PC-9 (cell line): Measurements from ENCODE around the gene SELENOM. TPM values are rescaled to one million over a fixed set of nuclear protein-coding genes. Genes with fewer than 3 reads are reported as not detected.
A peak's percentile ranks its signal among the peaks of the same experiment; 100 is the strongest.

Experiments used
- BruUV-seq: library from RNA; stranded (reverse); fragments of 400-500 nt; replicated peaks from 2 replicates; lab custom pipeline; 2021; lab: Mats Ljungman, UMichigan
- CTCF ChIA-PET: fragments of 300-600 bp; sonication (Branson Sonifier 250); formaldehyde crosslinking; loops from one replicate; lab custom pipeline; 2022; ENCODE audit warnings: antibody characterized with exemption; lab: Charles Lee
- POLR2A ChIA-PET: fragments of 300-600 bp; sonication (Branson Sonifier 250); formaldehyde crosslinking; loops from one replicate; lab custom pipeline; 2022; ENCODE audit warnings: antibody characterized with exemption; ENCODE audit not compliant: unreplicated experiment; lab: Charles Lee
- DNase-seq, 2 experiments: peaks; one replicate each; pipeline versions ENCODE4 v3.0.0 to v3.0.0-alpha.2; 2015 to 2022; ENCODE audit warnings: mixed read lengths in 1 of 2
- H2AFZ ChIP-seq: fragments of 200-600 bp; sonication (generic); 2 replicates; pipeline ENCODE4 v1.8.1; 2017; ENCODE audit warnings: antibody characterized with exemption
- H3F3A ChIP-seq: fragments of 200-600 bp; sonication (generic); 2 replicates; pipeline ENCODE4 v1.8.1; 2017; ENCODE audit warnings: antibody characterized with exemption, mild to moderate bottlenecking, low read depth; ENCODE audit not compliant: insufficient read depth
- H3K27ac ChIP-seq: fragments of 200-600 bp; sonication (generic); 2 replicates; pipeline ENCODE4 v1.6.1; 2016; ENCODE audit warnings: mixed run types
- H3K27me3 ChIP-seq: fragments of 200-600 bp; sonication (generic); 2 replicates; pipeline ENCODE4 v1.6.1; 2016; ENCODE audit warnings: low read depth, mixed run types; ENCODE audit not compliant: insufficient read depth
- H3K36me3 ChIP-seq: fragments of 200-600 bp; sonication (generic); 2 replicates; pipeline ENCODE4 v1.6.1; 2016; ENCODE audit warnings: low read depth, mixed run types
- H3K4me1 ChIP-seq: fragments of 200-600 bp; sonication (generic); replicated peaks from 2 replicates; pipeline ENCODE4 v1.6.1; 2016; ENCODE audit warnings: mixed run types; ENCODE audit not compliant: insufficient read depth
- H3K4me2 ChIP-seq: fragments of 200-600 bp; sonication (generic); 2 replicates; pipeline ENCODE4 v1.6.1; 2017; ENCODE audit warnings: mixed run types
- H3K4me3 ChIP-seq: fragments of 200-600 bp; sonication (generic); 2 replicates; pipeline ENCODE4 v1.6.1; 2016; ENCODE audit warnings: mixed run types
- H3K79me2 ChIP-seq: fragments of 200-600 bp; sonication (generic); 2 replicates; pipeline ENCODE4 v1.6.1; 2017; ENCODE audit warnings: low read depth, mixed run types
- H3K9me2 ChIP-seq: fragments of 200-600 bp; sonication (generic); 2 replicates; pipeline ENCODE4 v1.8.1; 2017; ENCODE audit warnings: mild to moderate bottlenecking; ENCODE audit not compliant: insufficient read depth
- H3K9me3 ChIP-seq: fragments of 200-600 bp; sonication (generic); 2 replicates; pipeline ENCODE4 v1.8.1; 2016; ENCODE audit warnings: low read depth; ENCODE audit not compliant: insufficient read depth
- H4K20me1 ChIP-seq: fragments of 200-600 bp; sonication (generic); 2 replicates; pipeline ENCODE4 v1.8.1; 2017; ENCODE audit not compliant: insufficient read depth
- EZH2 ChIP-seq: fragments of 200-600 bp; sonication (generic); IDR thresholded peaks from 2 replicates; pipeline ENCODE4 v1.8.0; 2017; ENCODE audit warnings: antibody characterized with exemption, low read depth
- intact Hi-C: fragments of 100-400 bp; cut with micrococcal nuclease; formaldehyde crosslinking; loops from one replicate; pipeline ENCODE4 v1.10.0; 2022; ENCODE audit not compliant: unreplicated experiment
- total RNA-seq: library from RNA; stranded (reverse); gene quantifications from 2 replicates; pipeline ENCODE4 v1.2.3, GENCODE V29; 2021
- TF ChIP-seq, protein P1 (sequence below): fragments of 200-600 bp; sonication (generic); conservative IDR thresholded peaks from 2 replicates; pipeline ENCODE4 v1.6.1; 2017; ENCODE audit warnings: mixed run types, antibody characterized with exemption, mild to moderate bottlenecking, moderate library complexity

The SELENOM gene
- total RNA-seq, 1 experiment from 2014 or later, result 20.7 TPM

DNA sequence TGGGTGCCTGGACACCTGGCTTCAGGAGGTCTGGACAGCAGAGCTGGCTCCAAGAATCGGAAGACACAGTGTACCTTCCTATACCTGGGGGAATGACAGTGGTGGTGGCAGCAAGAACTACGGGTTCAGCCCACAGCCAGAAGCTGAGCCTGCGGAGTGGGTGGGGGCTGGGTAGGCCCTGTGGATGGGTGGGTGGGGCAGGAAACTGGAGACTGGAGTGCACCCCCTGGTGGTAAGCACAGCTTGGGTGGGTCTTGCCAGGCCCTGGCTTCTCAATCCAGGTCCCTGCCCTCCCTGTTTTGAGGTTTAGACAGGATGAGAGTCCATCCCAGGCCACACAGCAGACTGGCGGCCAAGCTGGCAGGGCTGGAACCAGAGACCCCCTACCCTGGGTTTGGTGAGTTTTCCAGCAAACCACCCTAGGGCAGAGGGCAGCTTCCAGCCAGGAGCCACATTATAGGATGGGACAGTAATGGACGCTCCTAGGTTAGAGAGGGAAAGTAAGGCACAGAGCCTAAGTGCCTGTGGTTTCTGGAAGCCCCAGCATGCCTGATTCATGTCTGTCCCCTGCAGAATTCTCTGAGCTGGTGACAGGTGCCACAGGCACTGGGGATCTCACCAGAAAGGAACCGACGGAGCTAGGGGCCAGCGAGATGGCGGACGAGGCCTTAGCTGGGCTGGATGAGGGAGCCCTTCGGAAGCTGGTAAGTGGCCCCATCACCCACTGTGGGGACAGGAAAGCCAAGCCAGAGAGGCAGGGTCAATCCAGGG, 24.6 kb downstream of the SELENOM start:
- peak in 1 of 2 experiments; percentile 65 for DNase-seq
- Histone ChIP-seq H3K9me2 (no peaks in the 10 kb centered on the region), H3K27me3 (no peaks in the 10 kb centered on the region), H3F3A (peaks cover 13% of the 10 kb centered on the region; the same call in 1 of the 2 replicates), H3K4me1 (peaks cover 20% of the 10 kb centered on the region), H3K36me3 (no peaks in the 10 kb centered on the region), H3K27ac (no peak overlapping the region), H3K9me3 (no peaks in the 10 kb centered on the region), H3K4me3 (peak overlapping the region; percentile 59; the same call in 1 of the 2 replicates), H2AFZ (no peak overlapping the region), H4K20me1 (no peaks in the 10 kb centered on the region), H3K79me2 (no peaks in the 10 kb centered on the region), H3K4me2 (peak overlapping the region; percentile 89)
- intact Hi-C loops, result loop anchor here (5.0 kb wide), 1 partner anchor 135 kb away; no protein-coding TSS in a partner anchor
- POLR2A ChIA-PET, result interaction anchor here (0.5 kb wide), 1 partner anchor 389 kb away, joined by 11 read pairs; no protein-coding TSS in a partner anchor
- CTCF ChIA-PET, result interaction anchor here (0.5 to 0.8 kb wide), 7 partner anchors 9 to 756 kb away, joined by 3 to 10 read pairs (median 4); partner anchors contain the start of gene TBC1D10A
- no TSS peak for BruUV-seq
- no peak for TF ChIP-seq EZH2
- TF ChIP-seq, protein P1, sequence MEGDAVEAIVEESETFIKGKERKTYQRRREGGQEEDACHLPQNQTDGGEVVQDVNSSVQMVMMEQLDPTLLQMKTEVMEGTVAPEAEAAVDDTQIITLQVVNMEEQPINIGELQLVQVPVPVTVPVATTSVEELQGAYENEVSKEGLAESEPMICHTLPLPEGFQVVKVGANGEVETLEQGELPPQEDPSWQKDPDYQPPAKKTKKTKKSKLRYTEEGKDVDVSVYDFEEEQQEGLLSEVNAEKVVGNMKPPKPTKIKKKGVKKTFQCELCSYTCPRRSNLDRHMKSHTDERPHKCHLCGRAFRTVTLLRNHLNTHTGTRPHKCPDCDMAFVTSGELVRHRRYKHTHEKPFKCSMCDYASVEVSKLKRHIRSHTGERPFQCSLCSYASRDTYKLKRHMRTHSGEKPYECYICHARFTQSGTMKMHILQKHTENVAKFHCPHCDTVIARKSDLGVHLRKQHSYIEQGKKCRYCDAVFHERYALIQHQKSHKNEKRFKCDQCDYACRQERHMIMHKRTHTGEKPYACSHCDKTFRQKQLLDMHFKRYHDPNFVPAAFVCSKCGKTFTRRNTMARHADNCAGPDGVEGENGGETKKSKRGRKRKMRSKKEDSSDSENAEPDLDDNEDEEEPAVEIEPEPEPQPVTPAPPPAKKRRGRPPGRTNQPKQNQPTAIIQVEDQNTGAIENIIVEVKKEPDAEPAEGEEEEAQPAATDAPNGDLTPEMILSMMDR, result peak; percentile 63

DNA sequence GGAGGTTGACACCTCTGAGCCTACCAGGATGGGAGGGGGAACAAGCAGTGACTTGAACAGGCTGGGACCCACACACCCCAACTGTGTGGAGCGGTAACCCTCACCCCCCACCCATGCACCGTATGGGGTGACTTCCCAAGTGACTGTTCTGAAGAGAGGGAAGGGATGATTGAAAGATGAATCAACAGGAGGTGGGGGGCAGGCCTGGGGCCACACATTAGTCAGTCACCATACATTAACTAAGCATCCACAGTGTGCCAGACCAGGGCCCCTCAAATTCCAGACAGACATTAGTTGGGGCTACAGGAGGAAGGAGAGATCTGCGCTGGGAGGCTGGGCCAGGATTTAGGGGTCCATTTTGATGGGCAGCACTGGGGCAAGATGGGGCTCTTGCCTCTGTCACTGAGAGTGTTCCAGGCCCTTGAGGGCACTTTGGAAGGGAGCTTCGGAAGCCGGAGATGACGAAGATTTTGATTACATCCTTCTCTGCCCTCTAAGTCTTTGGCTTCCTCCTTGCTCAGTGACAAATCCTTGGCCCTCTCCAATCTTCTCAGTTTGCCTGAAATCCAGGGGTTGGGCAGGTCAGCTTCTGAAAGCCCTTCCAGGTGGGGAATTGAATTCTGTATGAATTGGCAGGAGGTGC, 25.3 kb downstream of the SELENOM start:
- TF ChIP-seq EZH2, result no peak
- TF ChIP-seq, protein P1, result no peak
- Histone ChIP-seq H3K4me1 (peaks cover 20% of the 10 kb centered on the region), H4K20me1 (no peaks in the 10 kb centered on the region), H2AFZ (peak overlapping the region; percentile 78; the same call in 1 of the 2 replicates), H3K9me3 (no peaks in the 10 kb centered on the region), H3K4me3 (peak overlapping the region; percentile 59), H3K4me2 (peak overlapping the region; percentile 89), H3K79me2 (no peaks in the 10 kb centered on the region), H3K36me3 (no peaks in the 10 kb centered on the region), H3K27ac (no peak overlapping the region), H3K9me2 (no peaks in the 10 kb centered on the region), H3F3A (peaks cover 13% of the 10 kb centered on the region; the same call in 1 of the 2 replicates), H3K27me3 (no peaks in the 10 kb centered on the region)
- DNase-seq, result peak; percentile 21 to 46
- intact Hi-C loops, result loop anchor here (1.0 to 5.0 kb wide), 2 partner anchors 113 to 135 kb away; partner anchors contain the start of gene TUG1
- ChIA-PET POLR2A (interaction anchor here (0.5 to 0.7 kb wide), 3 partner anchors 113 to 388 kb away, joined by 7 to 11 read pairs (median 7); partner anchors contain the start of genes MORC2 and TUG1), CTCF (interaction anchor here (0.5 to 0.8 kb wide), 7 partner anchors 8 to 755 kb away, joined by 3 to 10 read pairs (median 4); partner anchors contain the start of gene TBC1D10A)
- no TSS peak for BruUV-seq
